ENCODE data around the gene SUGCT.

Gene SUGCT

GRCh38 chr7:40883826-40884225 is 749.0 kb downstream of the SUGCT start (continued):
- TF ChIP-seq ZNF280C (tag by site-specific recombination; IDR thresholded peaks at IDR 0.05): no peak

DNA sequence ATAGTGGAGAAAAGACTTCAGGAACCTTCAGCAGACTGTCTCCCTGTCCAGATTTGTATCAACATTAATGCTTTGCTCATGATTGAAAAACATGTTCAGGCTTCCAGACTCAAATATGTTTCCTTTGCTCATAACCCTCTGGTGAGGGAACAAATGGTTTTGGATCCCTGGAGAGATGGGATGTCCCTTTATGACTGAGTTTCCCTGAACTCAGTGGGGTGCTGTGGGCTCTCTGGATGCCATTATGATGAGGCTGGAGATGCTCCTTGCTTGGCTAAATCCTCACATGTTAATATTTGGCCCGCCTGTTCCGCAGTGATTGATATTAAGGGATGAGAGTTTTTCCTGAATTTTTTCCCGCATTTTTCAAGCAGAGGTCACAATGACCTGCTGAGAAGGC is 749.4 kb downstream of the SUGCT start:
- Histone ChIP-seq H3K9me3 (ENCODE audit: control insufficient read depth, insufficient read depth, low read depth, low read length) (no peaks in the 10 kb centered on the region), H3K36me3 (ENCODE audit: control insufficient read depth in 2 of 2, insufficient read depth in 1 of 2, low read length in 2 of 2) (no peaks in the 10 kb centered on the region), H3K4me3 (ENCODE audit: low read depth, low read length) (no peak overlapping the region), H3K27ac (ENCODE audit: extremely low read depth, low read depth, low read length) (no peak overlapping the region), H3K4me1 (ENCODE audit: control insufficient read depth, insufficient read depth, low read length) (no peaks in the 10 kb centered on the region)
- no peak for TF ChIP-seq ELK4 (IDR thresholded peaks at IDR 0.05; ENCODE audit: borderline replicate concordance, low read depth, low read length)
- no peak for TF ChIP-seq KLF8 (tag by site-specific recombination; IDR thresholded peaks at IDR 0.05)
- TF ChIP-seq KLF7 (tag by site-specific recombination; IDR thresholded peaks at IDR 0.05; ENCODE audit: borderline replicate concordance): no peak
- TF ChIP-seq ZBTB10 (tag by site-specific recombination; IDR thresholded peaks at IDR 0.05): no peak
- TF ChIP-seq ZNF114 (tag by site-specific recombination; IDR thresholded peaks at IDR 0.05): no peak
- no peak for TF ChIP-seq ZNF837 (tag by site-specific recombination; IDR thresholded peaks at IDR 0.05)
- TF ChIP-seq PRDM6 (tag by site-specific recombination; IDR thresholded peaks at IDR 0.05): no peak
- TF ChIP-seq KLF16 (tag by site-specific recombination; IDR thresholded peaks at IDR 0.05): no peak
- TF ChIP-seq BCL11B (tag by site-specific recombination; IDR thresholded peaks at IDR 0.05; ENCODE audit: low read depth): no peak
- TF ChIP-seq, protein P1, sequence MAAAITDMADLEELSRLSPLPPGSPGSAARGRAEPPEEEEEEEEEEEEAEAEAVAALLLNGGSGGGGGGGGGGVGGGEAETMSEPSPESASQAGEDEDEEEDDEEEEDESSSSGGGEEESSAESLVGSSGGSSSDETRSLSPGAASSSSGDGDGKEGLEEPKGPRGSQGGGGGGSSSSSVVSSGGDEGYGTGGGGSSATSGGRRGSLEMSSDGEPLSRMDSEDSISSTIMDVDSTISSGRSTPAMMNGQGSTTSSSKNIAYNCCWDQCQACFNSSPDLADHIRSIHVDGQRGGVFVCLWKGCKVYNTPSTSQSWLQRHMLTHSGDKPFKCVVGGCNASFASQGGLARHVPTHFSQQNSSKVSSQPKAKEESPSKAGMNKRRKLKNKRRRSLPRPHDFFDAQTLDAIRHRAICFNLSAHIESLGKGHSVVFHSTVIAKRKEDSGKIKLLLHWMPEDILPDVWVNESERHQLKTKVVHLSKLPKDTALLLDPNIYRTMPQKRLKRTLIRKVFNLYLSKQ (tag by site-specific recombination; IDR thresholded peaks at IDR 0.05; ENCODE audit: borderline replicate concordance): no peak
- TF ChIP-seq SCRT2 (tag by site-specific recombination; IDR thresholded peaks at IDR 0.05): no peak
- no peak for TF ChIP-seq ZNF26 (tag by site-specific recombination; IDR thresholded peaks at IDR 0.05)
- TF ChIP-seq ZNF548 (tag by site-specific recombination; IDR thresholded peaks at IDR 0.05): no peak
- CTCF ChIA-PET: no interaction called here
- POLR2A ChIA-PET: no interaction called here

Measured in HEK293 (cell line).